Motor neuron (in vitro differentiated cells): Measurements from ENCODE around the gene FAAP100. TPM values are rescaled to one million over a fixed set of nuclear protein-coding genes. Genes with fewer than 3 reads are reported as not detected.

ENCODE experiments used
- ATAC-seq, 8 experiments: fragments of 200-7000 bp; cut with Tn5 transposase; replicated peaks in 6 of 8; 2 replicates each; pipeline ENCODE4 v1.8.0; 2021; ENCODE audit warnings: mild to moderate bottlenecking in 8 of 8, moderate library complexity in 8 of 8
- H3K27ac ChIP-seq, 2 donors: fragments of 250-450 bp; sonication (Bioruptor Pico); 2 replicates each; pipeline ENCODE4 v1.9.0; 2021; ENCODE audit warnings: antibody characterized with exemption in 2 of 2, mild to moderate bottlenecking in 2 of 2, moderate library complexity in 1 of 2
- H3K4me1 ChIP-seq, 2 donors: fragments of 250-450 bp; sonication (Bioruptor Pico); replicated peaks in 1 of 2; 2 replicates each; pipeline ENCODE4 v1.6.1; 2021; ENCODE audit warnings: antibody characterized with exemption in 2 of 2, mild to moderate bottlenecking in 2 of 2, moderate library complexity in 1 of 2
- H3K4me3 ChIP-seq, 5 donors: fragments of 250-450 bp; sonication (Bioruptor Pico); 2 replicates each; pipeline ENCODE4 v1.9.0; 2021; ENCODE audit warnings: antibody characterized with exemption in 5 of 5, mild to moderate bottlenecking in 5 of 5, moderate library complexity in 4 of 5
- WGBS, 10 experiments: fragments of 450-650 bp; shearing (Covaris generic); methylation state at CpG; one replicate each; pipeline ENCODE4 v1.0.0; 2022; 5-methylcytosine and 5-hydroxymethylcytosine counted together
- in situ Hi-C, 9 experiments: fragments of 400-800 bp; cut with MboI; loops; one replicate each; pipeline ENCODE4 v1.15.0; 2021; ENCODE audit warnings: low sequenced_read_pairs in 9 of 9, low pct_unique_long_range_greater_than_20kb in 2 of 9; ENCODE audit not compliant: unreplicated experiment in 9 of 9
- total RNA-seq, 8 experiments: library from RNA; unstranded; fragments of 300-600 nt; gene quantifications; 2 replicates each; pipeline versions ENCODE4 v1.2.3 to v1.2.4, GENCODE V29; 2022

The FAAP100 gene
- total RNA-seq, 8 experiments from 2014 or later = 13.9 to 34.9 (median 22.8) TPM

DNA sequence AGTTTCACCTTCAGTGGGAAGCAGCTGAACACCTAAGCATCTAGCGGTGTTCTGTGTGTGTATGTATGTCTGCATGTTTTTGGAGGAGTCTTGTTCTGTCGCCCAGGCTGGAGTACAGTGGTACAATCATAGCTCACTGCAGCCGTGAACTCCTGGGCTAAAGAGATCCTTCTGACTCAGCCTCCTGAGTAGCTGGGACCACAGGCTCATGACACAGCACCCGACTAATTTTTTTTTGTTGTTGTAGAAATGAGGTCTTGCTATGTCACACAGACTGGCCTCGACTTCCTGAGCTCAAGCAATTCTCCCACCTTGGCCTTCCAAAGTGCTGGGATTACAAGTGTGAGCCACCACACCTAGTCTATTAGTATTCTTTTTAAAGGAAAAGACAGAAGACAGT lies 30.2 kb upstream of the FAAP100 start:
- ATAC-seq = no peak
- H3K4me1 ChIP-seq = no peaks in the 10 kb centered on the region
- WGBS, 10 experiments = 20 to 100% (median 86%) methylated on average over 1 to 5 of the region's 5 CpGs; no CpG with 5 or more reads in 2 of the 10 experiments
- H3K27ac ChIP-seq = no peak overlapping the region
- H3K4me3 ChIP-seq = no peak overlapping the region
- in situ Hi-C loops = no loop called here

DNA sequence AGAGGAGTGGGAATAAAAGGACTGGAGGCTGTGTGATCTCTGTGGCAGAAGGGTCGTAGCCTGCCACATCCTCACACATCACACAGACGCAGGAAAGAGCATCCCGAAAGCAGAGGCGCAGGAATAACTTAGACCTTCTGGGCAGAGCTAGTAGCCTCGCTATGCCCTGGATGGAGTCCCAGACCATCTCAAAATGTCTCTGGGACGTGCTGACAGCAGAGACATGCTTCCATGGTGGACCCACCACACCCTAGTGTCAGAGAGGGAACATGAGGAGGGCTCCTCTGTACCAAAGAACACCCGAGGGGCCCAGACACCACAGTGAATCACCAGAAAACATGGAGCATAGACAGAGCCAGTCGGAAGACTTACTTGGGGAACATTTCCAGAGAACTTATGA lies 29.6 kb upstream of the FAAP100 start:
- 40 to 94% (median 65%) methylated on average over 1 to 3 of the region's 8 CpGs; no CpG with 5 or more reads in 6 of the 10 experiments for WGBS, 10 experiments
- no peak overlapping the region for H3K27ac ChIP-seq
- H3K4me3 ChIP-seq = no peak overlapping the region
- no peak for ATAC-seq
- in situ Hi-C loops = no loop called here
- H3K4me1 ChIP-seq = no peaks in the 10 kb centered on the region

DNA sequence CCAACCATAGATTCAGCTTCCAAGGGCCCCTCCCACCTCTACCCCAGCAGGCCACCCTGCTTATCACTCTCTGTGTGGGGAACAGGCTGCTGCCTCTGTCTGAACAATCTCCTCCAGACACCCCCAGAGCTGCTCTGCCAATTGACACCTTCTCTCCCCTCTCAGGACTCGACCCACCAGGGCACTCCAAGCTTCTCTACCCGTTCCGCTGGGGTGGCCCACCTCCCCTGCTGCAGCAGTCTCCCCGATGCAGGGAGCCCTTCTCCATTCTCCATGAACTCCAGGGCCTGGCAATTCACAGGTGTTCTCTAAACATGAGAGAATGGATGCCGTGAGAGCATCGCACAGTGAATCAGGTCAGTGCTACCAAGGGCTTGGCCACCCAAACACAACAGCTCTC lies 28.3 kb upstream of the FAAP100 start:
- H3K27ac ChIP-seq = no peak overlapping the region
- 82 to 100% (median 100%) methylated on average over 1 to 3 of the region's 6 CpGs; no CpG with 5 or more reads in 7 of the 10 experiments for WGBS, 10 experiments
- peak in 1 of 8 experiments; percentile 9 for ATAC-seq
- H3K4me3 ChIP-seq = no peak overlapping the region
- H3K4me1 ChIP-seq = no peaks in the 10 kb centered on the region
- in situ Hi-C loops = no loop called here

DNA sequence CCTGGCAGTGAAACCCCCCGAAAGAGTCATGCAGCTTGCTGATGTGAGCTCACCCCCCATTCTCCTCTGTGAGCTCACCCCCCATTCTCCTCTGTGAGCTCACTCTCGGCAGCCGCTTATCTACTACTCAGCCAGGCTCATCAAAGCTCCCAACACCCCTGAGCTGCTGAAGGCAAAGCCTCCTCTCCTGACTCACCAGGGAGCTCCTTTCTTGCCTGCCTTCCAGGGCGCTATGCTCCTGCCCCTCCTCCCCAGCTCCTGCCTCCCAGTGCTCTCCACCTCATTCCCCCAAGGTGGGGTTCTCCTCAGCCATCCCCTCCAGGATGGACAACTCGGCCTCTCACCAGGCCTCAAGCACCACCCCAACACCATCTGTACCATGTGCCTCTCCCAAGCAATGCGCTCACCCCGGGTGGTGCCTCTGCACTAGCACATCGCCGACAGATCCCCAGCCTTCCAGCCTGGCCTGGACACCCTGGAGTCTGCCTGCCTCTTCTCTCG lies 27.7 kb upstream of the FAAP100 start:
- in situ Hi-C loops = no loop called here
- Histone ChIP-seq H3K4me1 (no peaks in the 10 kb centered on the region), H3K27ac (no peak overlapping the region), H3K4me3 (no peak overlapping the region)
- peak in 3 of 8 experiments; percentile 16 to 60 (median 56) for ATAC-seq
- 0 to 100% (median 94%) methylated on average over 1 to 5 of the region's 10 CpGs; no CpG with 5 or more reads in 4 of the 10 experiments for WGBS, 10 experiments

DNA sequence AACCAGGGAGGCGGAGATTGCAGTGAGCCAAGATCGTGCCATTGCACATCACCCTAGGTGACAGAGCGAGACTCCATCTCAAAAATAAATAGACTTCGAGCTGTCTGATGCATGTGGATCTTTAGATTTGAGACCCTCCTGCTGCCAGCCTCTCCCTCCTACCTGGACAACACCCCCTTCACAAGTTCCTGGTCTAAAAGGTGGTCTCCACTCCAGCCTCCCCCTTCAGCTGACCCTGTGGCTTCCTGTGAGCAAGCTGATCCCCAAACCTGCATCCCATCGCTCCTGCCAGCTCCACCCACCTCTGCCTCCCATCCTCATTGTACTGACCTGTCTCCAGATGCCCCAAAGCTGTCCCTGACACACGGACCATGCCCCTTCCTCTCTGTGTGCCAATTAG lies 27.1 kb upstream of the FAAP100 start:
- no peaks in the 10 kb centered on the region for H3K4me1 ChIP-seq
- H3K27ac ChIP-seq = no peak overlapping the region
- no peak overlapping the region for H3K4me3 ChIP-seq
- ATAC-seq = no peak
- WGBS, 10 experiments = 33 to 100% (median 92%) methylated on average over 1 to 4 of the region's 6 CpGs; no CpG with 5 or more reads in 3 of the 10 experiments
- in situ Hi-C loops = no loop called here

DNA sequence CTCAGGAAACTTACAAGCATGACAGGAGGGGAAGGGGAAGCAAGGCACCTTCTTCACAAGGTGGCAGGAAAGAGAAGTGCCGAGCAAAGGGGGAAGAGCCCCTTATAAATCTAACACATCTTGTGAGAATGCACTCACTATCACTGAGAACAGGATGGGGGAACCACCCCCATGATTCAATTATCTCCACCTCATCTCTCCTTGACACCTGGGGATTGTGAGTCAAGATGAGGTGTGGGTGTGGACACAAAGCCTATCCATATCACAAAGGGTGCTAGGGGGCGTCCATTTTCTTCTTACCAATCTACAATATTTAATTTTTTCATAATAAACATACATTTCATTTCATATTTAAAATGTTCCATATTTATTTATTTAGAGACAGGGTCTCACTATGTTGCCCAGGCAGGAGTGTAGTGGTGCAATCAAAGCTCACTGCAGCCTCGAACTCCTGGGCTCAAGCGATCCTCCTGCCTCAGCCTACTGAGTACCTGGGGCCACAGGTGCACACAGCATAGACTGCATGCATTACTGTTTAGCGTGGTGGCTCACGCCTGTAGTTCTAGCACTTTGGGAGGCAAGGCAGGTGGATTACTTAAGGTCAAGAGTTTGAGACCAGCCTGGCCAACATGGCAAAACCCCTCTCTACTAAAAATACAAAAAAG lies 26.5 kb upstream of the FAAP100 start:
- in situ Hi-C loops = no loop called here
- Histone ChIP-seq H3K4me3 (no peak overlapping the region), H3K4me1 (no peaks in the 10 kb centered on the region), H3K27ac (no peak overlapping the region)
- no peak for ATAC-seq
- WGBS, 10 experiments = 29 to 100% (median 95%) methylated on average over 1 to 5 of the region's 6 CpGs; no CpG with 5 or more reads in 1 of the 10 experiments

DNA sequence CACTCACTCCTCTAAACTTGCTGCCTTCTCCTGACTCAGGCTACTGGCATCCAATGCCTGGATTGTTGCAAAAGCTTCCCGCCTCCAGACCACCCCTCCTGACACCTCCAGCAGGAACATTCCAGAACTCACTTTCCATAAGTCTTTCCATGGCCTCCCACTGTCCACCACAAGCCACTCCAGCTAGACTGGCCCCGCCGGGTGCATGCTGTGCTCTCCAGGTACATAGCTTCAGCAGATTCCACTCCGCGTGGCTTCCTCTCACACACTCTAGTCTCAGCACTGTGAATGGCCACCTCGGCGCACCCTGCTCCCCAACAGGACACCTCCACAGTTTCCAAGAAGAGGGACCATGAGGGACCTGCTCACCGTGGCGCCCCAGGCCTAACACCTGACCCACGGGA lies 25.9 kb upstream of the FAAP100 start:
- Histone ChIP-seq H3K4me3 (no peak overlapping the region), H3K27ac (no peak overlapping the region), H3K4me1 (no peaks in the 10 kb centered on the region)
- no peak for ATAC-seq
- 60 to 100% (median 80%) methylated on average over 1 to 5 of the region's 10 CpGs; no CpG with 5 or more reads in 5 of the 10 experiments for WGBS, 10 experiments
- in situ Hi-C loops = no loop called here

DNA sequence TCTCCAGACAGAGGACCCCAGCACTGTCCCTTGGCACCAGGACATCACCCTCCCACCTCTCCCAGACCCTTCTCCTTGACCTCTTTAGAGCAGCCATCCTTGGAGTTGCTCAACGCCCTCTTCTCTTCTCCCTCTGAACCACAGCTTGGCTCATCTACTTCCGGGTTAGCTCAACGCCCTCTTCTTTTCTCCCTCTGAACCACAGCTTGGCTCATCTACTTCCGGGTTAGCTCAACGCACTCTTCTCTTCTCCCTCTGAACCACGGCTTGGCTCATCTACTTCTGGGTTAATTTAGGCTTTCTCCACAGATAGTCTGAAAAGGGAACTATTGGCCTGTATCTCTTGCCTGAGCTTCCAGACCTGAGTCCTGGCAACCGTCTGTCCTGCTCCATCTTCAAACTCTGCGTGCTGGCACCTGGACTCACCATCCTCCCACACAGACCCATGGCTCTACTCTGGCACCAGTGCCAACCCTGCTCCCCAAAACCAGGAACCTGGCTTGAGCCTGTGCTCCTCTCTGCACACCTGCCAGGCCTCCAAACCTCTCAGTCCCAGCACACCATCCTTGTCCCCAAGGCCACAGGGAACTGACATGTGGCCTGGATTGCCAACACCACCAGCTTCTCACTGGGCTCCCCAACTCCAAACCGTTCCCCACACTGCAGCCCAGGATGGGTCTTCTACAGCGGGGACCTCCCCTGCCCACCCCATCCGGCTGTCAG lies 25.3 kb upstream of the FAAP100 start:
- no peaks in the 10 kb centered on the region for H3K4me1 ChIP-seq
- ATAC-seq = peak in 1 of 8 experiments; percentile 30
- in situ Hi-C loops = no loop called here
- whole genome bisulfite sequencing, 10 experiments = 80 to 100% (median 93%) methylated on average over 1 to 7 of the region's 11 CpGs; no CpG with 5 or more reads in 2 of the 10 experiments
- no peak overlapping the region for H3K4me3 ChIP-seq
- H3K27ac ChIP-seq = no peak overlapping the region

DNA sequence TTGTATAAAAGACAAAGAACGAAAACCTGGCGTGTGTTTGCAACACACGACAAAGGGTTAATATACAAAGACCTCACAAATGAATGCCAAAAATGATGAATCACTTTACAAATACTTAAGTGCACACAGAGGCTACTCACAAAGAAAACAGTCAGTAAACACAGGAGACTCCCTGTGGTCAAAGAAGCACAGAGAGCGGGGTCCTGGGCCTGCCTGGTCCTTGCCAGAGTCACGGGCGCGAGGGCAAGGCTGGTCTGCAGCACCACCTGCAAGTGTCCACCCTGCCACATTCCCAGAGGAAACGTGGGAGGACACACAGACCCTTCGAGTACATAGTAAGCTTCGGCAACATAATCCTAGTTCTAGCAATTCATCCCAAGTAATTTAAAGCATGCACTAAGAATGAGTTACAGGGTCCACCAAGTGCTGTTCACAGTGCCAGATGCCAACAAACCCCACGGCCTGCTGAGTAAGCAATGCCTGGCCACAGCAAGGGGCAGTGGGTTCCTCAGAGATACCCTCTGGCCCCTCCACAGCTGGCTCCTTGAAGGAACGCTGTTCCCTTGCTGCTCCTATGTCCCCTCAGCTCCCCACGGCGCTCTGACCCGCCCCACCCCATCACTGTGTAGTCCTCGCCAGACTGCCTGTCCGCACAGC lies 24.6 kb upstream of the FAAP100 start:
- ATAC-seq = peak in 6 of 8 experiments; percentile 12 to 80 (median 41)
- in situ Hi-C loops = no loop called here
- Histone ChIP-seq H3K27ac (no peak overlapping the region), H3K4me1 (no peaks in the 10 kb centered on the region), H3K4me3 (no peak overlapping the region)
- WGBS, 10 experiments = 20 to 87% (median 61%) methylated on average over 1 to 10 of the region's 17 CpGs; no CpG with 5 or more reads in 1 of the 10 experiments

DNA sequence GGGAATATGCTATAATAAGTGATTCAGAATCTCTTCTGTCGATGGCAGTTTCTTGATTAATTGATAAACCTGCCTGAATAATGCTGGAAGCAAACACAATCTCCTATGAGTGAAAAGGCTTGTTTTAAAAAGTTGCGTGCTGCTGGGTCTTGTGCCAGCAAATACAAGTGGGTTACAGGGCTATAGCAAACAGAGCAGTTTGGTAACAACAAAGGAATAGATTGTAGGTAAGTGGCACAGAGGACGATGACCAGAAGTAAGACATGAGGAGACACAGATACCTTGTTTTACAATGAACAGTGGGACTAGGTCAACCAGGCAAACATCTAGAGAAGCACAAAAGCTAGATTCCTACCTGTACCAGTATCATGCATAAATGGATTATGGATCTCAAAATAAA lies 23.7 kb upstream of the FAAP100 start:
- 76 to 100% (median 100%) methylated on average over 1 to 3 of the region's 3 CpGs for WGBS, 10 experiments

DNA sequence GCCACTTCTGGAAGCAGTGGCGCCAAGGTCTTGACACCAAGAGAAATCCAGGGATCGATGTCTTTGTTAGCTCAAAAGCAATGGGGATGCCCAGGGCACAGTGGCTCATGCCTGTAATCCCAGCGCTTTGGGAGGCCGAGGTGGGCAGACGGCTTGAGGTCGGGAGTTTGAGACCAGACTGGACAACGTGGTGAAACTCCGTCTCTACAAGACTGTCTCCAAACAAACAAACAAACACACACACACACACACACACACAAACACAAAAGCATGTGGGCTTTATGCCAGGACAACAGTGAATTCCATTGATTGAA lies 22.4 kb upstream of the FAAP100 start:
- no peak for ATAC-seq
- WGBS, 10 experiments = 74 to 100% (median 85%) methylated on average over 1 to 6 of the region's 8 CpGs; no CpG with 5 or more reads in 2 of the 10 experiments
- in situ Hi-C loops = no loop called here

More for the DNA sequence above, 23.7 kb upstream of the FAAP100 start:
- no peak overlapping the region for H3K27ac ChIP-seq
- no peak for ATAC-seq
- no peak overlapping the region for H3K4me3 ChIP-seq
- in situ Hi-C loops = no loop called here
- H3K4me1 ChIP-seq = no peaks in the 10 kb centered on the region

DNA sequence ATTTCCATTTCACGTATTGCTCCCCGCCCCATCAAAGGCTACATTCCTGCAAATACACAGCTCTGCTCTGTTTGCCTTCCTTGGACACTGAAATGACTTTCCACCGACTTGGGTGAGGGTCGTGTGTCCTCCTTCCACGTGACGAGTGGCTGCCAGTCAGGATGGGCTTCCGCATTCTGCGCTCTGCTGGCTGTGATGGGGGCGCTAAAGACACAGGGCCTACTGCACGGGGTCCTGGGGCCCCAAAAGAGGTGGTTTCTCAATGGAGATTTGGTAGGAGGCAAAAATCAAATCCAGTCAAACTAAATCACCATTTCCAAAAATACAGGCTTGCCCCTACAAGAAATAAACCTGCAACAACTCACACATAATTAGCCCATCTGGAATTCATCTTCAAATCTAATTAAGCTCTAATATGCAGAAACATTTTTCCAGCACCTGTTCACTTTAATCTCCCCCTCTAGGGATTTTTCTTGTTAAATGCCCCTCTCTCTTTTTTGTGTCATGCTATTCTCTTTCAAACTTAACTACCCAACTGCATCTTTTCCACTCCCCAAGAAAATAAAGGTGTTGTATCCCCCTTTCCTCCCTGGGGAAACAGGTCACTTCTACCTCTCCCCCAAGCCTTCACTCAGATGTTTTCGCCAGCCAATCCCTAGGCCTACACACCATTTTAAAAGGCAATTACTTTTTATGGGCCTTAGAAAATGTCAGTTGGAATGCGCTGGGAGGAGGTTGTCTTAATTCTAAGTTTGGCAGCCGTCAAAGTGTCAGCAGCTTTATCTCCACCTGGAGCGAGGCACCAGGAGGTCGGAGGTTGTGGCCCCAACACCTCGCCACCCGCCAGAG lies 21.9 kb upstream of the FAAP100 start:
- Histone ChIP-seq H3K27ac (no peak overlapping the region), H3K4me1 (no peaks in the 10 kb centered on the region), H3K4me3 (no peak overlapping the region)
- in situ Hi-C loops = no loop called here
- ATAC-seq = no peak
- WGBS, 10 experiments = 60 to 100% (median 86%) methylated on average over 2 to 10 of the region's 17 CpGs; no CpG with 5 or more reads in 1 of the 10 experiments

More for the DNA sequence above, 22.4 kb upstream of the FAAP100 start:
- no peaks in the 10 kb centered on the region for H3K4me1 ChIP-seq
- H3K27ac ChIP-seq = no peak overlapping the region
- no peak overlapping the region for H3K4me3 ChIP-seq
